Measurements from ENCODE around the gene PNPT1.
A peak's percentile ranks its signal among the peaks of the same experiment; 100 is the strongest.

PNPT1 gene

GRCh38 chr2:55590810-55591440 is 102.7 kb downstream of the PNPT1 start:
- DNase-seq (ENCODE audit: insufficient read length) (peak; percentile 3), FAIRE-seq (no peak)
- no peak for TF ChIP-seq TAF1 (IDR thresholded peaks at IDR 0.05; ENCODE audit: borderline replicate concordance, low read depth, low read length)
- TF ChIP-seq POLR2A (IDR thresholded peaks at IDR 0.05; ENCODE audit: low read depth, low read length): no peak
- TF ChIP-seq POLR2AphosphoS5 (IDR thresholded peaks at IDR 0.05; ENCODE audit: low read depth, low read length): no peak

DNA sequence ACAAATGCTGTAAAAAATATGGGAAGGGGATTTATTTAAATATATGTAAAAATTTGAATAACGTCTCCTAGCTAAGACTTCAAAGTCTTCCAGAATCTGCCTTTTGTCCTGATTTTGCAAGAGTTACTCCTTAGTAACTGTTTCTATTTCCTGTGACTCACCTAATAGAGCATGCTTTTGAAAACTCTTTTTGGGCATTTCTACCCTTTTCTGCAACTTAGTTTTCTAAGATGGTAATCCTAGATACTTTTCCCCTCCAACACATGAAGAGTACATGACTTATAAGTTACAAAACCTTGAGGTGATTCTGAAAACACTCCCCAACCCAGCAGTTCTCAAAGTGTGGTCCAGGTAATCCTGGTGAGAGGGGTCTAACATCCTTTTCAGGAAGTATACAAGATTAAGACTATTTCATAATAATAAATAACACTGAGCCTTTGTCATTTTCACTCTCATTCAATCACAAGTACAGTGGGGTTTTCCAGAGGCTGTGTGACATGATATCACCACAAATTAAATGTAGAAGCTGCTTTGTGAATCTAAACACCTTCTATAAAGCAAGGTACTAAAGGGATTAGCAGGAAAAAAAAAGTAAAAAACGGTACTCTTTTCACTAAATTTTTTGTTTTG is 108.1 kb downstream of the PNPT1 start:
- TF ChIP-seq TAF1 (IDR thresholded peaks at IDR 0.05; ENCODE audit: borderline replicate concordance, low read depth, low read length) (no peak), POLR2AphosphoS5 (IDR thresholded peaks at IDR 0.05; ENCODE audit: low read depth, low read length) (no peak), POLR2A (IDR thresholded peaks at IDR 0.05; ENCODE audit: low read depth, low read length) (no peak)
- FAIRE-seq (peak; percentile 5), DNase-seq (ENCODE audit: insufficient read length) (no peak)
